HPDE6-E6E7 (cell line): ENCODE results near the gene DENND1A.
"Not testable (repeated sequence)": the region's sequence is repeated elsewhere in the genome, so short reads cannot be mapped to it uniquely, and the experiment has no call there.

ENCODE experiments used
- DNase-seq: peaks from one replicate; pipeline ENCODE4 v3.0.0; 2011; ENCODE audit warnings: missing footprints; ENCODE audit errors: extremely low spot score

The DENND1A gene

GRCh38 chr9:123416176-123416575 lies 513.8 kb downstream of the DENND1A start:
- no peak for DNase-seq

DNA sequence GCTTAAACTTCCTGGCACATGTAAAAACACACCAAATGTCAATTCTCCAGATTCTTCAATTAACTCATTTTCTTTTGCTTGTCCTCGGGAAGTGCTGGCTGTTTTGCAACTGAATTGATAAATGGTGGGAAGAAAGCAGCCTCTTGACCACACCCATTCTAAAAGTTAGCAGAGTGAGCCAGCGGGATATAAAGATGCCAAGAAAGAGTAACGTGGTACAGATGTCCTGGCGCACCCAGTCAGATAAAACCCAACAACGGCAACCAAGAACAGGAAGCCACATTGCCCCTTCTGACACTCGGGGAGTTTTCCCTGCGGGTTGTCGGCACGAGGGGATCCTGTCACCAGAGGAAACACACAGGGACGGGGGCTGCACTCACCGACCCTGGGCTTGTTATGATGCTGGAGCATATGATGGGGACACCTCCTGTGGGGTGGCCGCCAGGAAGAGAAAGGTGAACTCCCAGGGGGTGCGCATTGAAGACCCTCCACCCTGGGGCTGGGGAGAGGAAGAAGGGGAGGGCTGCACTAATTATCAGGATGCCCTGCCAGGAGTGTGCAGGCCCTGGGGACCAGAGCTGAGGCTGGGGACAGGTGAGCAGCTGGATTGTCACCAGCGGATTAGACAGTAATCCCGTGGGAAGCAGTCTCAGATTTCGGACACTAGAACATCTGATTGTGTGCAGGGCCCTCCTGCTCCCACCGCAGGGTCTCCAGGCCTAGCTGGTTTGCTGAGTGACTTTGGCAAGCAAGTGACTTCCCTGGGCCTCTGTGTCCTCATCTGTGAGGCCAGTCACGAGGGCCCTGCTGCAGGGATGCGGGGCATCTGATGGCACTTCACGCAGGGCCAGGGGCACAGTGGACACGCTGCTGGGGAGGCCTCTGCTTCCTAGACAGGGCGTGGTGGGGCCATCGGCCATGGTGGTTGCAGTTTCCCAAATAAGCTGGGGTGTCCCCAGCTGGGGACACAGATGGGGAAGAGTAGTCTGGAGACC lies 514.7 kb downstream of the DENND1A start:
- DNase-seq: no peak

DNA sequence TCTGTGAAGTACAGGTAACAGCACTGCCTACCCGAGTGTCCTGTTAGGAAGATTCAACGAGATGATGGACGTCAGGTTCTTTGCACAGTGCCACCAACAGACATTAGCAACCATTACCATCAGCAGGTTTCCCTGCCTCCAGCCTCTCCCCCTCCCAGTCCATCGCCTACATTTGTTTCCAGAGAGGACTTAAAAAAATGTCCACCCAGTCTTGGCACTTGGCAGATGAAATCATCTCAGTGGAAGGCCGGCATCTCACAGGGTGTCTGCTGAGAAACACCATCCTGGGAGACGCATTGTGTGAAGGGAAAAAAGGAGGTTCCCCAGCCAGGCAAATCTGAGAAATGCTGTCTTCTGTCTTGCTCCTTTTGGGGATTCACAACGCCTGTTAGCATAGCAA lies 515.7 kb downstream of the DENND1A start:
- no peak for DNase-seq

- DNase-seq: no peak
Observed at GRCh38 chr9:123412171-123412820, 517.6 kb downstream of the DENND1A start.

- DNase-seq: no peak
Observed at GRCh38 chr9:123411636-123412035, 518.3 kb downstream of the DENND1A start.

DNA sequence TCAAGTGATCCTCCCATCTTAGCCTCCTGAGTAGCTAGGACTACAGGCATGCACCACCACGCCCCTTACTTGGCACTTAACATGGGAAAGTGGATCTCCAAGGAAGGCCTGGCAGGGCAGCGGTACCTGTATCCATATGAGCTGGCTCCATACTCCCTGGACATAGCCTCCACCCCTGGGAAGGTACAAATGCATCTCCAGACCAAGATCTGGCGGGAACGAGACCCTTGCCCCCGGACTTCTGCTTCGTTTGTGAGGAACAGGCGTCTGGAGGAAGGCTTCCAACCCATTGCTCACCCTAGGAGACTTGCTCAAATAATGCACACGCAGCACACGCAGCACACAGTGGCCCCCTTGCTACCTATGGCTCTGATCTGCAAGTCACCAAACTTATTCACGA lies 518.7 kb downstream of the DENND1A start:
- no peak for DNase-seq

- DNase-seq: no peak
Observed at GRCh38 chr9:123410281-123410910, 519.5 kb downstream of the DENND1A start.

DNA sequence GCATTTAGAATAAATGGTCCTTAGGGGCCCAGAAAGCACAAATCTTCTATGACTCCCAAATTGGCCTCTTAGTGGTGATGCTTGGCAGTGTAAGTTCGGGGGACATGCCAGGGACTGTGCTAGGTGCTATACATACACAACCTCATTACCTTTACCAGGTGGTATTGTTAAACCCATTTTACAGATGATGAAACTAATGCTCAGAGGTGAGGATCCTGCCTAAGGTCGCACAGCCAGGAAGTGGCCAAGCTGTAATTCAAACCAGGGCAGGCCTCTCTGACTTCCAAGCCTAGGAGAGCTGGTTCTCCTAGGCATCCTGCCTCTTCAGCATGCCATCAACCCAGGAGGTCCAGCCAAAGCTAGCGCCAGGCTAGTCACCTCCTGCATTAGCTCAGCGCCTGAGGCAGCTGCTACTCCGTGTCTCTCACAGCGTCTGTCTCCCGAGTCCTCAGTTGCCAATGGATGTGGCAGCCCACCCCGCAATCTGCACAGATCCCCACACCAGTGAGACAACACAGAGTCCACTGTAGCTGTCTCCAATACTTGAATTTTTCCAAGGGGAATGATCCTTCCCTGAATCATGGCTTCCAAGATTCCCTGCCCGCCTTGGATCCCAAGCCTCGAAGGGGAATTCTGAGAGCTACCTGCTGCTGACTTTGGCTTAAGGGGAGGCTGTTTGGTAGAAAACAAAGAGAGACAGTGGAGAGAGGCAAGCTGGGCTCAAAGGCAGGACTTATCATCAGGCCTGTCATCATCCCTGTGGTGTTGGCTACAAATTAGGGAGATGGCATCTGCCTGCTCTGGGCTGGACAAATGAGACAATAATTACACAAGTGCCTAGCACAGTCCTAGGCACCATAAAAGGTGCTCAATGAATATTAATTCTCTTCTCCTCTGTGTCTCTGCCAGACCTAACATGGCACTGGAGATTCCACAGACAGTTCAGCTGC lies 521.3 kb downstream of the DENND1A start:
- no peak for DNase-seq

DNA sequence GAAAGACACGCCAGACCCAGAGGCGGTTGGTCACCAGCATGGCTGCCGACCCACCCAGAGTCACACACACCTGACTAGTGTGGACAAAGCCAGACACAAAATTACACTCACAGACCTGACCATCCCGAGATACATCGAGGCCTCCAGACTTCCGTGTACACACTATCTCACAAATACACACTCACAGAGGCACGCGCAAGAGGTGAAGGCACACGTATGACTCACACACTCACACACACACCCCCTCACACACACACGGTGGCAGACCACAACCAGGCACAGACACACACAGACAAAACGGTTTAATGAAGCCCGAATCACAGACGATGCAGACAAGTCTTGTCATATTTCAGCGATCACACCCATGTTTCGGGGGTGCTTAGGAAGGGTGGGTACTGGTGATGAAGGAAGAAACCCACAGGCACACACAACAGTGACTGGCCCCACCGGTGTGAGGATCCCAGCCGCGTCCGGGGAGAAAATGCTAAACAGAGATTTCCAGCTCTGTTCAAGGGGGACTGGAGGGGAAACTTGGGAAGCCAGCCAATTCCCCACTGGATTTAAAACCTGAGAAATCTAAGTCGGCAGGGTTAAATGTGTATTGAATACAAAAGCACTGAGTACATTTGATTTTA lies 522.6 kb downstream of the DENND1A start:
- no peak for DNase-seq

DNA sequence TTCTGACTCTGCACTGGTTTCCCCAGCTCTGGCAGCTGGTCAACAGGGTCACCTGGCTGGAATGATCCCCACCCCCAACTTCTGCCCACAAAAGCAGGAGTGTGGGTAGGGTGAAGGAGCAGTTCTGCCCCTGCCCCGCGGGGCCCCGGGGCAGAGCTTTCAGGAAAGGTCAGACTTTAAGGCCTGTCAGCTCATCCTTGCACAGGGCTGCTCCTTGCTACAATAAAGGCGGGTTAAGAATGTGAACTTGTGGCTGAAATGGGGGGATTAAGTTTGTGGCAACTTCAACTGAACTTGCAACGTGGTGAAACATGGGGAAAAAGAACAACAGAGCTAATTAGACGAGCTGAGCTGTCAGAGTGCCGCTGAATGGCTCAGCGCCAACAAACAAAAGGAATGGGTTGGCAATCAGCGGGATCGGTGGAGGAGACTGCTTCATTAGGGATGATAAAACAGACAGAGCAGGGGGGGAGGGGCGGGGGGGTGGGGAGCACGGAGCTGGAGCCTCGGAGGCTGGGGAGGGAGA lies 523.2 kb downstream of the DENND1A start:
- no peak for DNase-seq

GRCh38 chr9:123406016-123406415 lies 523.9 kb downstream of the DENND1A start:
- no peak for DNase-seq

GRCh38 chr9:123402981-123403509 lies 526.9 kb downstream of the DENND1A start:
- DNase-seq: no peak

- DNase-seq: peak; percentile 69
Observed at GRCh38 chr9:123401879-123402513, 527.9 kb downstream of the DENND1A start.

GRCh38 chr9:123400926-123401503 lies 528.9 kb downstream of the DENND1A start:
- DNase-seq: no peak

DNA sequence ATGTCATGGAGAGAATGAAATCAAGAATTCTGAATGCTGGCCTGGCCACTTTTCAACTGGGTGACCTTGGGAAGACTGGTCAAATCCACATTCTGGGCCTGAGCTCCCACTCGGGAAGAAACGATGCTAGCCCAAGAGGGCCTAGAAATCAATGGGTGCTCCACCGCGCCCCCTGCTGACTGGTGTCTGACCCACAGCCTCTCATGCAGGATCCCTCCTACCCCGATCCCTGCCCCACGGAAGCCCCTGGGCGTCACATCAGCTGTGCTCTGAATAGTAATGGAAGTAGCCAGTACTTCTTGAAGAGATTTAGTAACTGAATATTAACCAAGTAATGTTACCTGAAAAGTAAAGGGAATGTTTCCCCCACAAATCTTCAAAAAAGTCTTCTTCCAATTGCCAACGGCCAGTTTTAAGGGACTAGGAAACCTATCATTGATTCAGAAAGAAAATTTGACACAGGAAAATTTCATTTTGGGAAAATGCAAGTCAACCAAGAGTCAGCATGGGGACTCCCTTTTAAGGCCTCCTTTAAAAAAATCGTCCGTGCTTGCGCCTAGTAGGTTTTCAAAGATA lies 530.0 kb downstream of the DENND1A start:
- DNase-seq: no peak

- not testable (repeated sequence) for DNase-seq
Observed at GRCh38 chr9:123398938-123399337, 531.0 kb downstream of the DENND1A start.

GRCh38 chr9:123397975-123398374 lies 532.0 kb downstream of the DENND1A start:
- DNase-seq: no peak

DNA sequence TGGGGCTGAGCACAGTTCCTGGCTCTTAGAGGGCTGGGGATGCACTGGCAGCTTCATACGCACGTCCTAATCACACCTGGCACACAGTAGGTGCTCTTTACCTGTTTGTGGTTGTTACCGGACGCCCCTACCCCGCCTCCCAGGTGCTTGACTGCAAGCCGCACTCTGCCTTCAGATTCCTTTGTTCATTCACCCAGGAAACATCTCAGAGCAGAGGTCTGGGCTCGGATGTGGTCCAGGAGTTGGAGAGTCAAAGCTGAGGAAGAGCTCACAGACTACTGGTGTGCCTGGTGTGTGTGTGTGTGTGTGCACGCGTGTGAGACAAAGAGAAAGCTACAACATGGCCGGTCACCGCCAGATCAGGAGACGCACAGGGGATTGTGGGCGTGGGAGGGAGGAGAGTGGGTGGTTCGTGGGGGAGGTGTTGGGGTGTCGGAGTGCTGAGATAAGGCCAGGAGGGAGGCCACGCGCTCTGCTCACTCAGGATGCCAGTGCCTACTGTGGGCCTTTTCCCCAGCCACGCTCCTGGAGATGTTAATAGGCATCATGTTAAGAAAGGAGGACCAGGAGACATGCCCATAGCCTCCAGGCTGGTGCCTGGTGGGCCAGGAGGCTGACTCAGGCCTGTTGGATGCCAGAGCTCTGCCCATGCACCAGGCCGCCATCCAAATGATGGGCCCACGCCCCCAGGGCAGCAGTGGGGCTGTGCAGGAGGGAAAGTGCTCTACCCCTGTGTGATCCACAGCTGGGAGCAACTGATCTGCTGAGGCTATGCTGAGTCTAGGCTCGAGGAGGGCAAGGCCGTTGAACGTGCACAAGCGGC lies 534.0 kb downstream of the DENND1A start:
- no peak for DNase-seq
